Choroid plexus epithelial cell (primary cell): ENCODE measurements around the gene TIPRL.

ENCODE experiments used
- DNase-seq: peaks from one replicate; pipeline ENCODE4 v3.0.0-alpha.2; 2010; ENCODE audit warnings: low read depth
- H3K4me3 ChIP-seq: 2 replicates; pipeline ENCODE4 v1.5.1; 2011; ENCODE audit warnings: low read depth, mild to moderate bottlenecking, control low read depth, low read length, moderate library complexity
- TF ChIP-seq, protein P1 (sequence below): conservative IDR thresholded peaks from 2 replicates; pipeline ENCODE4 v1.5.1; 2011; ENCODE audit warnings: low read depth, mild to moderate bottlenecking, control low read depth, inconsistent platforms, low read length, moderate library complexity

Gene TIPRL

DNA sequence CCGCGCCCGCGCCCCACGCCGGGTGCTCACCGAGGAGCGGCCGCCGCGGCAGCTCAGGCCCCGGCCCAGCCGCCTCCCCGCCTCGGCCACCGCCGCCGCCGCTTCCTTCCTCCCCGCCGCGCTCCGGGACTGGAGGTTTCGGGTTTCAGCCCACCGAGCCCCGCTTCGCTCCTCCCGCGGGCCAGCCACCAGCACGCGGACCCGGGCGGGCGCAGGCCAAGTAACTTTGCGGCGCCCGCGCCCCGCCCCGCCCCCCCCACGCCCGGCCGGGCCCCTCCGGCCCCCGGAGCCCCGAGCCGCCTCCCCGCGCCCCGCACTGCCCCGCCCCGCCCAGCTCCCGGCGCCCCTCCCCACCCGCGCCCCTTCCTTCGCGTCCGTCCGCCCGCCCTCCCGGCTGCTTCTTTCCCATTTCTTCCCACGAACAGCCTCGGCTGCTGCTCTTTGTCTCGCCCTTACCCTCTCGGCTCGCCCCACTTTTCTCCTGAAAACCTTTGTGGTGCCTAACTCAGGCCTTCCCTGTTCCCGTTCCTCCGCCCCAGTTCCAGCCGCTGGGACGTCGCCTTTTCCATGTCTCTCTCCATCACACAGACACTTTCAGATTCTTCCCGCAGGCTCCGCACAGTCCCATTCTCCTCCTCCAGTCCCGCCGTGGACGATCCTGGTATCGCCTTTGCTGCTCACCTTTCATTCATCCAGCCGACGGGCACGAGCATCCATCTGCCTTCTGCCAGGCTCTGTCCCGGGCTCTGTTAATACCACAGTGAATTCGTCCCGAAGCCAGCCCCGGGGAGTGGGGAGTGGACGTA is 41.9 kb upstream of the TIPRL start, which contains the start of gene GPR161:
Gene GPR161 (minus strand): TSS at position 222 of the 806 bp plus-strand sequence. CDS start 32,080 bp downstream, outside the sequence.
- DNase-seq = peak; percentile 30
- peak within 1 kb of the TSS; percentile 68 for H3K4me3 ChIP-seq
- TF ChIP-seq, protein P1, sequence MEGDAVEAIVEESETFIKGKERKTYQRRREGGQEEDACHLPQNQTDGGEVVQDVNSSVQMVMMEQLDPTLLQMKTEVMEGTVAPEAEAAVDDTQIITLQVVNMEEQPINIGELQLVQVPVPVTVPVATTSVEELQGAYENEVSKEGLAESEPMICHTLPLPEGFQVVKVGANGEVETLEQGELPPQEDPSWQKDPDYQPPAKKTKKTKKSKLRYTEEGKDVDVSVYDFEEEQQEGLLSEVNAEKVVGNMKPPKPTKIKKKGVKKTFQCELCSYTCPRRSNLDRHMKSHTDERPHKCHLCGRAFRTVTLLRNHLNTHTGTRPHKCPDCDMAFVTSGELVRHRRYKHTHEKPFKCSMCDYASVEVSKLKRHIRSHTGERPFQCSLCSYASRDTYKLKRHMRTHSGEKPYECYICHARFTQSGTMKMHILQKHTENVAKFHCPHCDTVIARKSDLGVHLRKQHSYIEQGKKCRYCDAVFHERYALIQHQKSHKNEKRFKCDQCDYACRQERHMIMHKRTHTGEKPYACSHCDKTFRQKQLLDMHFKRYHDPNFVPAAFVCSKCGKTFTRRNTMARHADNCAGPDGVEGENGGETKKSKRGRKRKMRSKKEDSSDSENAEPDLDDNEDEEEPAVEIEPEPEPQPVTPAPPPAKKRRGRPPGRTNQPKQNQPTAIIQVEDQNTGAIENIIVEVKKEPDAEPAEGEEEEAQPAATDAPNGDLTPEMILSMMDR = no peak

DNA sequence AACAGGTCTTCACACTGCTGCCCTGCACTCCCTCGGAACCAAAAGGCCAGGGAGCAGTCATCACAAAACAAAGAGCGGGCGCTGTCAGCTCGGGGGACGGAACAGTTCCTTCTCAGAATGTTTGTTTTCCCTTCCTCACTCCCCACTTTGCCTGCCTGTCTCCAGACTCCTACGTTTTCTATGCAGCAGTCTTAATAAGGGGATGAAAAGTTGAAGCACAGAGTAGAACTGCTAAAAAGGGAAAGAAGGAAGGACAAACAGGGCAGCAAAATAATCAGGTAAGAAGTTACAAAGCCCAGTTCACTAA is 41.3 kb upstream of the TIPRL start:
- no peak for DNase-seq
- TF ChIP-seq, protein P1 = no peak
- H3K4me3 ChIP-seq = peak overlapping the region; percentile 68

DNA sequence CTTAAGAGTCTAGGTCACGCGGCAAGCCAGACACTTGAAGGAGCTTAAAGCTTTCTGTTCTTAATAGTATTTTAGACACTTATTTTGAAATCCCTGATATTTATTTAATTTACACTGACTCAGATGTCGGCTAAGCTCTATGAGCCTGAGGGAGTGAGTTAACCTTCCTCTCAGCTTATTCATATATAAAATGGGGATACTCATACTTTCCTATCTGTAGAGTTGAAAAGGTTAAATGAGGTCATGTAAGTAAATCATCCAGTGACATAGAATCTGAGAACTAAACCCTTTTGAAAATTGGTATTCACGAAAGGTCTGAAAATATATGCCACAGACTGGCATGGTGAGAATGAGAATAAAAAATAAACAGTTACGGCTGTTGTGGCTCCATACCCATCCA is 40.6 kb upstream of the TIPRL start:
- no peak for DNase-seq
- H3K4me3 ChIP-seq = no peak overlapping the region
- TF ChIP-seq, protein P1 = no peak

DNA sequence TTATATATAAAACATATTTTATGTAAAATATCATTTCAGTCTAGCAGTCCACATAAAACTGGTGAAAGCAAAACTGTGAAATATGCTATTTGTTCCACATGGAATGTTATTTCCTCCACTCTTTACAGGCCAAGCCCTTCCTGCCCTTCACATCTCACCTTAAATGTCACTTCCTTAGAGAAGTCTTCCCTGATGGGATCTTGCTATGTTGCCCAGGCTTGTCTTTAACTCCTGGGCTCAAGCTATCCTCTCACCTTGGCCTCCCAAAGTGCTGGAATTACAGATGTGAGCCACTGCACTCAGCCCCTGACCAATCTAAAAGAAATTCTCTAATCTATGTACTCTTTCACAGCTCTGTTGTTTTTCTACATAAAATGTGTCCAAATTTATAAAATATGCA is 39.7 kb upstream of the TIPRL start:
- DNase-seq = no peak
- H3K4me3 ChIP-seq = no peak overlapping the region
- TF ChIP-seq, protein P1 = no peak

DNA sequence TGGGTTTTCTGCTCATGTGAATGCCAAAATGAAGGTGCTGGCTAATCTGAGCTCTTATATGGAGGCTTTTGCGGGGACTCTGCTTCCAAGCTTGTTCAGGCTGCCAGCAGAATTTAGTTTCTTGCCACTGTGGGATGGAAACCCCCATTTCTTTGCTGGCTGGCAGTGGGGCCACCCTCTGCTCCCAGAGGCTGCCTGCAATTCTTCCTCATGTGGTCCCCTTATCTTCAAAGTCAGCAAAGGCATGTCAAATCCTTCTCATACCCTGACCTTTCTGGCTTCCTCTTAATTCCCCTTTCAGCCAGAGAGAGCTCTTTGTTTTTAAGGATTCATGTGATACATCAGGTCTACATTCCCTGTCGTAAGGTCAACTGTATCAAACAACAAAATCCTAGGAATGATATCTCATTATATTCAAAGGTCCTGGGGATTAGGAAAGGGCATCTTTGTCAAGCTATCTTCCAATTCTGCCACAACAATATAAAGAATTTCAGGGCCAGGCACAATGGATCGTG is 36.8 kb upstream of the TIPRL start:
- no peak overlapping the region for H3K4me3 ChIP-seq
- no peak for DNase-seq
- TF ChIP-seq, protein P1 = no peak

DNA sequence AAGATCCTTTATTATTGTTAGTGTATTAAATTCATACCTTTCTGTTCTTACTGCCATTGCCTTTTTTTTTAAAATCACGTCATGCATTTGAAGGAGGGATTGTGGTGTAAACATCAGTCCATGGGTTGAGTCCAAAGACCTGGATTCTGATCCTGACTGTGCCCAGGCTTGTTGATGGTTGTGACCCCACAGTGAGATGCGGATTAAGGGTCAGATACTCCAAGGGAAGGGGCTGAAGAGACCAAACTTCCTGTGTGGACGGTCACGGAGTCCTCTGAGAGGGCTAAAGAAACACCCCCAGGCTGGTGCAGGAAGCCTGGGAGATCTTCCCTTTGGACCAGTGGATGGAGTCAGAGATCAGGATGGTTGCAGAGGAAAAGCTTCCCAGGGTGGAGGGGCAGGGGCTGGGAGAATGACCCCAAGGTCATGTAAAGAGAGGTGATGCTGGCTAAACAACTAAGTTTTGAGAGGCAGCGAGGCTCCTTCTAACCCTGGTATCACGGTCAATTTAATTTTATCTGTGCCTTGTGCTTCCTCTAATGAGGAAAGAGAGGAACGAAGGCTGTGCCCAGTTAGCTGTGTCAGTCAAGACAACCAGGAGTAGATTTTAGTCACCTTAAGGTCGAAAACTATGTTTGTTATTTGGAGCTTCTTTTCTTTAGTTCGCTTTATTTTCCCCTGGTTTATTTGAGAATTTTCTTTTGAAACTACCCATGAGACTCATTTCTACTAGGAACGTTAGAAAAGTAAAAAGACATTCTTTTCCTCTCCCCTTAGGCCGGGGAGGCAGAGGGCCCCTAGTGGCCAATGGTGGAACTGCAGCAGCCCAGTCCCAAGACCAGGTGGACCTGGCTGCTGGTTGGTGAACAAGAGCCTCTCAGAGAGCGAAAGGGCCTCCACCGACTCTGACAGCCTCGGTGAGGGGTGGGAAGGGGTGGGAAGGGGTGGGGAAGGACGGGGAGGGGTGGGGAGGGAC is 33.3 kb upstream of the TIPRL start:
- H3K4me3 ChIP-seq = no peak overlapping the region
- peak; percentile 93 for DNase-seq
- TF ChIP-seq, protein P1 = peak; percentile 99
